ENCODE results near the gene OR2T11. TPM values are rescaled to one million over a fixed set of nuclear protein-coding genes. Genes with fewer than 3 reads are reported as not detected.
"Not testable (repeated sequence)": the region's sequence is repeated elsewhere in the genome, so short reads cannot be mapped to it uniquely, and the experiment has no call there.

OR2T11 gene, protein sequence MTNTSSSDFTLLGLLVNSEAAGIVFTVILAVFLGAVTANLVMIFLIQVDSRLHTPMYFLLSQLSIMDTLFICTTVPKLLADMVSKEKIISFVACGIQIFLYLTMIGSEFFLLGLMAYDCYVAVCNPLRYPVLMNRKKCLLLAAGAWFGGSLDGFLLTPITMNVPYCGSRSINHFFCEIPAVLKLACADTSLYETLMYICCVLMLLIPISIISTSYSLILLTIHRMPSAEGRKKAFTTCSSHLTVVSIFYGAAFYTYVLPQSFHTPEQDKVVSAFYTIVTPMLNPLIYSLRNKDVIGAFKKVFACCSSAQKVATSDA
- polyA plus RNA-seq (ENCODE audit: insufficient read length in 3 of 3) = not detected

DNA sequence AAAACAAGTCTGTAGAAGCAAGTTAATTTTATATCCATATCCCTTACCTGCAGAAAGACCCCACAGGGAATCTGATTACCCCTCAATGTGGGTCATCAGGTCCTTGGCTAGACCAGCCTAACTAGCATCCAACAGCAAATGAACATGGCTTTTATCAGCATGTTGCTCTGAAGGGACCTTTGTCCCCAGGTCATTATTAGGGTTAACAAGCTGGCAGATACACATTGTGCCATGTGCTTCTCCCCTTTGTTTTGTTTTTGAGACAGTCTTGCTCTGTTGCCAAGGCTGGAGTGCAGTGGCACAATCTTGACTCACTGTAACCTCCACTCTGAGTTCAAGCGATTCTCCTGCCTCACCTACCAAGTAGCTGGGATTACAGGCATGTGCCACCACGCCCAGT lies at the start of gene OR2T11:
TSS of gene OR2T11 (minus strand) at position 101 of the 400 bp plus-strand sequence. CDS start 7,963 bp downstream, outside the sequence.
- not testable (repeated sequence) for DNase-seq (ENCODE audit: low read depth in 3 of 3, low spot score in 2 of 3)

DNA sequence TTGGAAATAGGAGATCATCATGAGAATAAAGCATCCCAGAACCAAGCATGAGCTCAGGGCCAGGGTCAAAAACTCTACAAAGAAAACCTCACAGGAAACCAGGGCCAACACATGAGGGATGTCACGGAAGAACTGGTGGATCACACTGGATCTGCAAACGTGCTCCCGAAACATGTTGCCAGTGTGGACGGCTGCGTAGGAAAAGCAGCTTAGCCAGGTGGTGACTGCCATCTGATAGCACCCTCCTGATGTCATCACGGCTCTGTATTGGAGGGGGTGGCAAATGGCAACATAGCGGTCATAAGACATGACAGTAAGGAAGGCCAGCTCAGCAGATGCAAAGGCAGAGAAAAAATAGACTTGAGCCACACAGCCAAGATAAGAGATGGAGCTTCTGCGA lies 46.8 kb upstream of the OR2T11 start:
- no peak for DNase-seq (ENCODE audit: low read depth in 3 of 3, low spot score in 2 of 3)

DNA sequence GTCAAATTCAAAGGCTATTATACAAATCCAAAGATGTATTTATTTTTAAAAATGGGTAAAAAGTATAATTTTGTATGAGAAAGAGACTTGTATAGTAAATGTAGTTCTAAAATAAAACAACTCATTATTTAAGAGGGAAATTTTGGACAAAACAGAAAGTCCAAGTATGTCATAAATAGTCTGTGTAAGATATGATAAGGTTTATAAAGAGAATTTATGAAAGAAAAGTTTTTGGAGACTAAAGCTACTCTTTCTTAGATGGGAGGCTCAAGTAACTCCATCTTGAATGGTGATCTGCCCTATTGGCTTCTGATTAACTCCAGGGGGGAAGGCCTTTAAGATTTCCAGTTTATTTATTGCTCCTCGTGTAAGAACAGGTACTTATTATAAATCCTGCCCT lies 35.1 kb upstream of the OR2T11 start:
- no peak for DNase-seq (ENCODE audit: low read depth in 3 of 3, low spot score in 2 of 3)

DNA sequence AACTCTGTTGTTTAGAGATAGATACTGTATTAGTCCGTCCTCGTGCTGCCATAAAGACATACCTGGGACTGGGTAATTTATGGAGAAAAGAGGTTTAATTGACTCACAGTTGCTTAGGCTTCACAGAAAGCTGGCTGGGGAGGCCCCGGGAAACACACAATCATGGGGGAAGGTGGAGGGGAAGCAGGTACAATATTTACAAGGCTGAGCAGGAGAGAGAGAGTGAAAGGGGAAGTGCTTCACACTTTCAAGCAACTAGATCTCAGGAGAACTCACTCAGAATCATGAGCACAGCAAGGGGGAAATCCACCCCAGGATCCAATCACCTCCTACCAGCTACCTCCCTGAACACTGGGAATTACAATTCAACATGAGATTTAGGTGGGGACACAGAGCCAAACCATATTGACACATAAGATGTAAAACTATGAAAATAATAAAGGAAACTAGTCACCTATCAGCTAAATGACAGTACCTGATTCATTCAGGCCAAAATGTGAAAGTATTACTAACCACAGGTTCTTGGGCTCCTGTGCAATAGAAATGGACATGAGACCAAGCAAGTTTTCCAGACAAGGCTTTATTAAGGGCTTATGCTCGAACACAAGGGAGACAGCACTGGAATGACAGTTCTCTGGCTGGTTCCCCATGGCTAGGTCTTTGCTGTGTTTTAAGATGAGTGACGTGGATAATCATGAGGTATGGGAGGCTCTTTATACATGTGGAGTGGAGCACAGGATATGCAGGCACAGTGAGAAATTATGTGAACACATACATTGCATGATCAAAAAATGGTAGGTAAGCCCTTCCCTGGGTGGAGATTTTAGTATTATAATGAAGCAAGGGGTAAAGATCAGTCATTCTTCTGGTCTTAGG lies 28.8 kb upstream of the OR2T11 start:
- DNase-seq (ENCODE audit: low read depth in 3 of 3, low spot score in 2 of 3) = not testable (repeated sequence)

DNA sequence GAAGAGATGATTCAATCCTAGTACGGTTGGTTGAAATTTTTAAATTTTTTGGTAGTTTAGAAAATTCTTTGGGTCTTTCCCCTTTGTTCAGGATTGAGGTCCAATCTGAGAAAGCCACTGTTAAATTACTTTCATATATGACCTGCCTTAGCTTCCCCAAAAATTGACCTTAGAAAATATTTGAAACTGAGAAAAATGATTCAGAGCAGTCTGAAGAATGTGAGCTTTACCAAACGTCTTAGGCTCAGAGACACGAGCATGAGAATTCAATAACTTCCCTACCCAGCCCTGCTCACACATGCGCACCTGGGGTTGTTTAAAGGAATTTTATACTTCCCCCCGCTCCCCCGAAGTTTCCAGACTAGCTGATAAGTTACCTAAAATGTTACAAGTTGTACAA lies 21.9 kb upstream of the OR2T11 start:
- DNase-seq (ENCODE audit: low read depth in 3 of 3, low spot score in 2 of 3) = not testable (repeated sequence)

DNA sequence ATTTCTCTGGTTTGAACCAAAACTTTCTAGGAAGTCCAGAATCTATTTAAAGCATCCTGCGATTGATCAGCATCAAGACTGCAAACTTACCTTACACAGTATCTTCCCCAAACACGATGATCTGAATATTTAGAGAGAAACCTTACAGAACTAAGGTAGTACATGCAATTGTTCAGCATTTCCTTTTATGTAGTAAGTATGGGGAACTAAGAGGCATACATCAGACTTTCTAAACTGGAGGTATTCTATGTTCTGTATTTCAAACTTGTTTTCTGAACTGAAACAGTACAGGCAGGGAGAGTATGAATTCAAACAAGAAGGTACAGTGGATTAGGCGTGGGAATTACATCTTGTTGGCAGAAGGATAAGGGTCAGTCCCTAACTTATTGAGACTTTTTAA lies 20.5 kb upstream of the OR2T11 start, which contains the start of gene OR2T27:
TSS of gene OR2T27 (minus strand) at position 175 of the 400 bp plus-strand sequence. CDS start 4,644 bp downstream, outside the sequence.
- not testable (repeated sequence) for DNase-seq (ENCODE audit: low read depth in 3 of 3, low spot score in 2 of 3)

DNA sequence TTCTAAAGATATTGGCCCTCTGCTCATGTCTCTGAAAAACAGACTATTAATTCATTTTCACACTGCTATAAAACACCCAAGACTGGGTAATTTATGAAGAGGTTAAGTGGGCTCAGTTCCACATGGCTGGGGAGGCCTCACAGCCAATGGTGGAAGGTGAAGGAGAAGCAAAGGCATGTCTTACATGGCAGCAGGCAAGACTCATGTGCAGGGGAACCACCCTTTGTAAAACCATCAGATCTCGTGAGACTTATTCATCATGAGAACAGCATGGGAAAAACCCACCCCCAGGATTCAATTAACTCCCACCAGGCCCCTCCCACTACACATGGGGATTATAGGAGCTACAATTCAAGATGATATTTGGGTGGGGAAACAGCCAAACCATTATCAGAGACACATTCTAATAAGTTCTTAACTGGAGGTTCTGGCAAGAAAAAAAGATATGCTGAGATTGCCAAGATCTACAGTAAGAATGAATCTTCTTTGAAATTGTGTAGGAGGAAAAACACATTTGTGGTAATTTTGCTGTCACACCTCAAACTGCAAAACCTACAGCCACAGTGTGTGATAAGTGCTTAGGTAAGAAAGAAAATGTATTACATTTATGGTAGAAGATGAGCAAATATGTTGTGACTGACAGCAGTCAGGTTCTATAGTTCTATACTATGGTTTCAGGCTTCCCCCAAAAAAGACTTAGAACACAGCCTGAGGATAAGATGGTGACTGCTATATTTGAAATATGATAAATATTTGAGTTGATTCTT lies 14.1 kb upstream of the OR2T11 start:
- DNase-seq (ENCODE audit: low read depth in 3 of 3, low spot score in 2 of 3) = not testable (repeated sequence)

DNA sequence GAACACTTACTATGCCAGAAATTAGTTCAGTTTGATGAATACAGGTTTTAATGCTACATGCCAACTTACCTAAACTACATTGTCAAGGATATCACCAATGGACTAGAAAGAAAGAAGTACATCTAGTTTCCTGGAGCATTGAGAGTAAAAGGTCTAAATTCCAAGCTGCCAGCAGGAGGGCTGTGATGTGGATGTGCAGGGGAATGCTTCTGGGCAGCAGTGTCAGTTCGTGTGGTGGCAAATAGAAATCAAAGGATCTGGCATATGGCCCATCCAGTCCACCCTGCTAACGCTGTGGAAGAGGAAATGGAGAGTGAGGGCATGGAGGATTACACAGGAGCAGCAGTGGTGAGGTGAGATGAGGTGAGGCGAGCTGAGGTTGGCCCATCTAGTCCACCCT lies 10.3 kb upstream of the OR2T11 start, which contains the start of gene OR2T35:
TSS of gene OR2T35 (minus strand) at position 101 of the 400 bp plus-strand sequence. CDS start 6,020 bp downstream, outside the sequence.
- DNase-seq (ENCODE audit: low read depth in 3 of 3, low spot score in 2 of 3) = not testable (repeated sequence)

DNA sequence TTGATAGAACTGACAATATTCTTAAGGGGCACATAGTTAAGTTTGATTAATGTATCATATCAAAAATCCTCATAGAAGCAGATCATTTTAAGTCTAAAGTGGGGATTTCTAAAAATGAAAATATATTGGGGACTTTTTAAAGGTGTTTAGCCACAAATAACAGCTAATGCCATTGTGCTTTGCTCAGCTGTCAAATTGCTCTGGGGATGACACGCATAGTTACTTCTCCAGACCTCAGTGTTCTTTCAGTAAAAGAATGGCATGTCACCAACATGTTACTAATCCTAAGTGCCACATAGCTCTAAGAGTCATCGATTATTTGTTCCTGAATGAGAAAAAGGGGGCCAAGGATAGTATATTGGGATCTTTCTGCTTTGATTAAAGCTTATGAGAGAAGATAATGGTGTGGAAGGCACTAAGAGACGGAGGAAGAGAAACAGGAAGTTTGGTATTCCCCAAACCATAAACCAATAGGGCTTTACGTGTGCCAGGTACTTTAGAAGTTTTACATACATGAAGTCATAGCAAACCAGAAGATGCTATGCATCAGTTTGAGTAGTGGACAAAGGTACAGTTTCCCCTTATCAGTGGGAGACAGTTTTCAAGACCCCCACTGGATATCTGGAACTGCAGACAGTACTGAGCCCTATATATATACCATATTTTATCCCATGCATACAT lies 8.2 kb upstream of the OR2T11 start:
- DNase-seq (ENCODE audit: low read depth in 3 of 3, low spot score in 2 of 3) = not testable (repeated sequence)

DNA sequence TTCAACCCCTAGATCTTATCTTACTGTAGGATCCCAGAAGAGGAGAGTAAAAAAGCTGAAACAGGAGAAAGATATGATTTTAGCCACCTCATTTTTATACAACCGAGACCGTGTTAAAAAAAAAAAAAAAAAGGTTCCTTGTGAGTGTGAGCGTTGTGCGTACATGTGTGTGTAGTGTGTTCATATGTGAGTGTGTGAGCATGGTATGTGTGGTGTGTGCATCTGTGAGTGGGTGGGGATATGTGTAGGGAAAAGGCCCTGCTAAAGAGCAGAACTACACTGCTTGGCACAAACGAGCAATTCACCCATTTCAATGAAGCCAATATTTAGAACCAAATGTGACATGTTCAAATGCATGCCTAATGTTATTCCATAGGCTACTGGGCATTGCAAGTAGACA lies 6.7 kb upstream of the OR2T11 start:
- DNase-seq (ENCODE audit: low read depth in 3 of 3, low spot score in 2 of 3) = not testable (repeated sequence)

DNA sequence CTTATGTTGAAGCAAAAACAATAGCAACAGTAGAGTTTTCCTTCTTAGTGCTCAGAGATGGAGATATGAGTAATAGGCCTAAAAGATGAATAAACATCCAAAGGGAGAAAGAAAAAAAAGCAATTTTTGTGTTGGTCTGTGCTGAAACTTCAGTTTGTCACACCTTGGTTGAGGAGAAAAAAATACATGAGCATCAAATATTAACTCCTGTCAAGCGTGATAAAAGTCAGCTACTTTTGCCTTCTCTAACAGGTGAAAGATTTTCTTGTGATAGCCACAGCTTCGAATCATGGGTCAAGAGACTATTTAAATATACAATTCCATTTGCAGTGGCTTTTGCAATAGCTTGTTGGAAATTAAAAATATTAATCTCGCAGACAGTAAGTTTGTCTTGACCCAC lies 6.0 kb upstream of the OR2T11 start:
- DNase-seq (ENCODE audit: low read depth in 3 of 3, low spot score in 2 of 3) = not testable (repeated sequence)

DNA sequence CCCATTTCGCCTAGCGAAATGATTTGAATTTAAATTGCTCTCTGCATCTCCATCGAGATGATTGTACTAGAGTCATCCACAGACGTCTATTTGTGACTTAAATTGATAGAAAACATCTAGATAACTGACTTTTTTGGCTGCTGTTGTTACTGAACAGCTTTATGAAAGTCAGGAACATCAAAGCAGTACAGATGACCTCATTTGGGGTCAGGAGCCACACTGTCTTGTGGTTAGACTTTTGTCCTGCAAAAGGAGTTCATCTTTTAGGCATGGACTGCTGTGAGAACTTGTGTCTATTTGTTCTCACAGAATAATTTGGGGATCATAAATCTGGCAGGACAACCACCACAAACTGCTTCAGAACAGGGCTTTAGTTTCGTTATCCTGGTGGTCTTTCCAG lies 4.8 kb upstream of the OR2T11 start:
- DNase-seq (ENCODE audit: low read depth in 3 of 3, low spot score in 2 of 3) = not testable (repeated sequence)

DNA sequence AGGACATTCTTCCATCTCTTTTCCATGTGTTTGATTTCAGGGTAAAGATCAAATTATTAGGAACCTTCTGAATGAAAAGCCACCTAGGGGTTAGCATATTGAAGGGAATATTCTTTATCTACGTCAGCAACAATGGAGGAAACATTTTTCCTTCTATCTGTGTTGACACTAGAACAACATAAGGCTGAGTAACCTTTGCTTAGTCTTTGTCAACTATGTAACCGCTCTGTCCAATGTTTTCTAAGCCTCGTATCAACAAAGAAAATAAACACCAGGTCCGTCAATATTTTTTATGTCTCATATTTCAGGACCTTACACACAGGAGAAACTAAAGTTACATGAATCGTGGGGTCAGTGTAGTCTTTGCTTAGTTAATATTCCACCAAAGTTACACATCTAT lies 1.7 kb upstream of the OR2T11 start:
- DNase-seq (ENCODE audit: low read depth in 3 of 3, low spot score in 2 of 3) = not testable (repeated sequence)

DNA sequence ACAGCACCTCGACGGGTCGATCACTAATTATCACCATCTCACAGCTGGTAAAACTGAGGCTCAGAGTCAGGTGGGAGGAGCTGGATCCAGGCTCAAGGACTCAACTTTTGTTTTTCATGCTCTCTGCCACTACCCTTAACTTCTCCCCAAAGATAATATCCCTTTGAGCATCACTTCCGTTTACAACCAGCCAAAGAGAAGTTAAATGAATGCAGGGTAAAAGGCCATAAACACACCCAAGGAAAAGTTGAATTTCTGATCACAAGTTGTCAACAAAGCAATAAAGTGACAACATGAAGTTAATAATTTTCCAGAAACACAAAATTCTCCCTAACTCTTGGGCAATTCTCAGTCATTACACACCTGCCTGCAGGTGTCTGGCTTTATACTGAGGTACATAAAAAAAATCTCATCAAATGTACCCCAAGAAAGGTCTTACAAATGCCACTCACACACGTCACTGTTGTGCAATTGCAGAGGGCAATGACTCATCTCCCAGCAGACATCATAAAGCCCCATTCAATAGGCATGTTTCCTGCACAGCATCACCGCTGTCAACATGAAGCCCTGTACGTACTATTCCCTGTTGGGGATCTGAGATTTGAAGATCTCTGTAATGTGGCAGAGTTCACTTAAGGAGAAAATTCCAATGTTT lies 3.4 kb downstream of the OR2T11 start:
- no peak for DNase-seq (ENCODE audit: low read depth in 3 of 3, low spot score in 2 of 3)

DNA sequence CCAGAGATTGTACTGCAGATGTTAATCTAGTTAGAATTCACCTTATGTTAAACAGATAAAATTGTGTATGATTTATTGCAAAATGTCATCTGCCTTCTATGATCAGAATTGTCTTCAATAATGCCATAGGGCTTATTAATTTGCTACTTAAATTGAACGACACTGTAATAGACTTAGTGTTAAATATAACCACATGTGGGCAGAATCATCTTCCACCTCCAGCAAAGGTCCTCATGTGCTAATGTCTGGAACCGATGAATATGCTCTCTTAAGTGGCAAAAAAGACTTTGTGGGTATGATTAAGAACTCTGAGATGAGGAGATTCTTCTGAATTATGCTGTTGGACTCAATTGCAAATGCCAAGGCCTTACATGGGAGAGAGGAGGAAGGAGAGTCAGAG lies 4.3 kb downstream of the OR2T11 start:
- DNase-seq (ENCODE audit: low read depth in 3 of 3, low spot score in 2 of 3) = no peak

DNA sequence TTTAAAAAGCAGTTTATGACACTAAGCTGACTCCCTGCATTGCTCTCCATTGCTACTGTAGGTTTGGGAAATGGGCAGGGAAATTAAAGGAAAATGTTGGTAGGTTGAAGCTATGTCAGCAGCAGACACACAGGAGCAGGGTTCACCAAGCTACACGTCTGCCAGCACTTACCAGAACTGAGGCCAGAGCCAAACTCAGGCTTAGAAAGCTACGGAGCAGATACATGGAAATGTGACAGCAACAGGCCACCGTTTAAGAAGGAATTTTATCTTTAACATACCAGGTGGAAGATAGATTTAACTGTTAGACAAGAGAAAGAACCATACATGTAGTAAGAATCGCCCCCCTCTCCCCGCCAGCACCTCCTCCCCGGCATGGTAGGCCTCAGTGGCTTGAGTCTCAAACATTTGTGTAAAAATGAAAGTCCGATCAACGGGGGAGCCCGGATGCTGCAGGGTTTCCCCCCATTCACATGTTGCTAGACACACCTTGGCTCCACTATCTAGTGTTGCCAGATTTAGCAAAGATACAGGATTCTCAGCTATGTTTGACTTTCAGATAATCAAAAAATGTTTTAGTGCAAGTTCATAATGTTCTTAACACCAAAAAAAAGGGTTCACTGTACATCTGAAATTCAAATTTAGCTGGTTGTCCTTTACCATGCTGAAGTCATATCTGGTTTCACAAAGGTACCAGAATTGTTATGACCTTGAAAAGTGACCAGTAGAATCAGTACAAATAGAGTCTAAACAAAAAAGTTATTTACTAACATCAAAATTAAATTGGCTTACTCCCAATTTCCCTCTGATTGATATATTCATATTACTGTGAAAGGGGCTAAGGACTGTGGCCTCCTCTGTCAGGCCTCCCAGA lies 6.7 kb downstream of the OR2T11 start:
- DNase-seq (ENCODE audit: low read depth in 3 of 3, low spot score in 2 of 3) = no peak

DNA sequence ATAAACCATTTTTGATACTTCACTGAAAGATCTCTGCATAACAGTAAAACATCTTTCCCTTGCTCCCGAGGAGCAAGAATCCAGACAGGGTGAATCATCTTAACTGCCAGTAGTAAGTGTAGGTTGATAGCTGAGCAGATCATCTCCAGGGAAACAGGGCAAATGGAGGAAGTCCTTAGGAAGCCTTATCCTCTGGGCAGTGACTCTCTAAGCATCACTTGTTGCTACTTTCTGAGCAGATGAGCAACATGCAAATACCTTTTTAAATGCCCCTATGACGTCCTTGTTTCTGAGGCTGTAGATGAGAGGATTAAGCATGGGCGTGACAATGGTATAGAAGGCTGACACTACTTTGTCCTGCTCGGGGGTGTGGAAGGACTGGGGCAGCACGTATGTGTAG lies 8.9 kb downstream of the OR2T11 start:
- DNase-seq (ENCODE audit: low read depth in 3 of 3, low spot score in 2 of 3) = no peak

DNA sequence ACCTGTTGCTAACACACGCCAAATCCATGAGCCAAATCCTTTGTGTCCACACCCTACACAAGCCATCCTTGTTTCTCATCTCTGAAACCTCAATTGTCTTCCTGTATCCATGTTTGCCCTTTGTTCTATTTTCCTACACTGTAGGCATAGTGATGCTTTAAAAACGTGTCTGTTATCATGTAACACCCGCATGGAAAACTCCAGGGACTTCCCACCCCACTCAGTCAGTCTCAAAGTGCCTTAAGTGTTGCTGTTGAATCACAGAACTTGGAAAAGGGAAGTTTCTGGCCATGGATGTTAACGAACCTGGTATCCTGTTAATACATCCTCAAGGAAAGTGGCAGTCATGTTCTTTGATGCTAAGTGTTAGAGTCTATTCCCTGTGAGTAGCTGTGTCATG lies 9.7 kb downstream of the OR2T11 start:
- no peak for DNase-seq (ENCODE audit: low read depth in 3 of 3, low spot score in 2 of 3)

DNA sequence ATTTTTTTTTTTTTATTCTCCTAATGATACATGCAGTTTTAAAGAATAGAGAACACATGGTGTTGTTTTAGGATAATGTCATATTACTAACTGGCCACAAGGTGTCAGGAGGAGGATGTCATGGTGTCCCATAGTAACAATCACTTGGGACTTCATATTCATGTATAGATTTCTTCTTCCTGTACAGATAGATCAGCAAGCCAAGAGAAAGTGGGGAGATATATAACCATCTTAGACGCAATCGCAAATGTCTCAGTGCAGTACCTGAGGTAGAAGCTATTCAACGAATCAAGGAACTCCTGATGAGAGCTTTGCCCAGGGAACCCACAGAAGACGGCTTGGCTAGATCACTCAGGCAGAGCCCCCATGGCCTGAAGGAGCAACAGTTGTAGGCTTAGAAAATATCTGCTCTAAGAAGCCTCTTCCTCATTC lies 12.3 kb downstream of the OR2T11 start:
- no peak for DNase-seq (ENCODE audit: low read depth in 3 of 3, low spot score in 2 of 3)

All from right renal cortex interstitium (tissue), 3 donors.